ENCODE measurements around the gene ERAS.

ERAS gene

GRCh38 chrX:48806081-48806480, 20.2 kb upstream of the ERAS start:
- H3K4me1 ChIP-seq (ENCODE audit: insufficient read depth, low read length, poor library complexity, severe bottlenecking), result peaks cover 7% of the 10 kb centered on the region
- TF ChIP-seq EZH2phosphoT487 (IDR thresholded peaks at IDR 0.05; ENCODE audit: borderline replicate concordance) (no peak), CTCF (conservative IDR thresholded peaks at IDR 0.05; ENCODE audit: low read length) (0 out of 2 replicates have a peak, but pooled peaks have one; percentile 8)
- no peak overlapping the region for H2AFZ ChIP-seq (ENCODE audit: low read length)
- no peaks in the 10 kb centered on the region for H3F3A ChIP-seq (ENCODE audit: low read depth)
- H3K9me3 ChIP-seq (ENCODE audit: insufficient read depth, low read depth, low read length), result no peaks in the 10 kb centered on the region
- H3K4me3 ChIP-seq (ENCODE audit: low read length, poor library complexity, severe bottlenecking), result no peak overlapping the region
- H3K79me2 ChIP-seq (ENCODE audit: insufficient read depth, low read length), result peaks cover 5% of the 10 kb centered on the region; the same call in 1 of the 2 replicates
- H3K36me3 ChIP-seq (ENCODE audit: insufficient read depth, low read length), result no peaks in the 10 kb centered on the region
- H3K4me2 ChIP-seq (ENCODE audit: low read depth, low read length, poor library complexity, severe bottlenecking), result no peak overlapping the region
- no peaks in the 10 kb centered on the region for H4K20me1 ChIP-seq (ENCODE audit: insufficient read depth, low read length, poor library complexity, severe bottlenecking)
- no peaks in the 10 kb centered on the region for H3K27me3 ChIP-seq (ENCODE audit: insufficient read depth, low read length, poor library complexity, severe bottlenecking)
- no peak overlapping the region for H3K9ac ChIP-seq (ENCODE audit: low read depth, low read length, poor library complexity, severe bottlenecking)
- no peaks in the 10 kb centered on the region for H3K9me2 ChIP-seq (replicated peaks; ENCODE audit: low read depth, low read length)

- no peak for TF ChIP-seq EZH2phosphoT487 (IDR thresholded peaks at IDR 0.05; ENCODE audit: borderline replicate concordance)
- no peak for TF ChIP-seq CTCF (conservative IDR thresholded peaks at IDR 0.05; ENCODE audit: low read length)
- Histone ChIP-seq H3K9me2 (replicated peaks; ENCODE audit: low read depth, low read length) (no peaks in the 10 kb centered on the region), H3K4me3 (ENCODE audit: low read length, poor library complexity, severe bottlenecking) (no peak overlapping the region), H3K4me1 (ENCODE audit: insufficient read depth, low read length, poor library complexity, severe bottlenecking) (no peaks in the 10 kb centered on the region), H3K27me3 (ENCODE audit: insufficient read depth, low read length, poor library complexity, severe bottlenecking) (no peaks in the 10 kb centered on the region), H2AFZ (ENCODE audit: low read length) (no peak overlapping the region), H4K20me1 (ENCODE audit: insufficient read depth, low read length, poor library complexity, severe bottlenecking) (no peaks in the 10 kb centered on the region), H3K9me3 (ENCODE audit: insufficient read depth, low read depth, low read length) (no peaks in the 10 kb centered on the region), H3K79me2 (ENCODE audit: insufficient read depth, low read length) (no peaks in the 10 kb centered on the region), H3K9ac (ENCODE audit: low read depth, low read length, poor library complexity, severe bottlenecking) (no peak overlapping the region), H3K4me2 (ENCODE audit: low read depth, low read length, poor library complexity, severe bottlenecking) (no peak overlapping the region), H3K36me3 (ENCODE audit: insufficient read depth, low read length) (no peaks in the 10 kb centered on the region), H3F3A (ENCODE audit: low read depth) (no peaks in the 10 kb centered on the region)
Observed at GRCh38 chrX:48813644-48814043, 12.7 kb upstream of the ERAS start.

- no peak overlapping the region for H2AFZ ChIP-seq (ENCODE audit: low read length)
- no peaks in the 10 kb centered on the region for H3K9me3 ChIP-seq (ENCODE audit: insufficient read depth, low read depth, low read length)
- no peak overlapping the region for H3K9ac ChIP-seq (ENCODE audit: low read depth, low read length, poor library complexity, severe bottlenecking)
- no peaks in the 10 kb centered on the region for H3F3A ChIP-seq (ENCODE audit: low read depth)
- no peaks in the 10 kb centered on the region for H3K27me3 ChIP-seq (ENCODE audit: insufficient read depth, low read length, poor library complexity, severe bottlenecking)
- H3K36me3 ChIP-seq (ENCODE audit: insufficient read depth, low read length), result no peaks in the 10 kb centered on the region
- H3K4me3 ChIP-seq (ENCODE audit: low read length, poor library complexity, severe bottlenecking), result no peak overlapping the region
- TF ChIP-seq EZH2phosphoT487 (IDR thresholded peaks at IDR 0.05; ENCODE audit: borderline replicate concordance), result no peak
- TF ChIP-seq CTCF (conservative IDR thresholded peaks at IDR 0.05; ENCODE audit: low read length), result no peak
- H4K20me1 ChIP-seq (ENCODE audit: insufficient read depth, low read length, poor library complexity, severe bottlenecking), result no peaks in the 10 kb centered on the region
- H3K79me2 ChIP-seq (ENCODE audit: insufficient read depth, low read length), result no peaks in the 10 kb centered on the region
- no peaks in the 10 kb centered on the region for H3K4me1 ChIP-seq (ENCODE audit: insufficient read depth, low read length, poor library complexity, severe bottlenecking)
- no peak overlapping the region for H3K4me2 ChIP-seq (ENCODE audit: low read depth, low read length, poor library complexity, severe bottlenecking)
- H3K9me2 ChIP-seq (replicated peaks; ENCODE audit: low read depth, low read length), result no peaks in the 10 kb centered on the region
Observed at GRCh38 chrX:48814722-48815121, 11.6 kb upstream of the ERAS start.

Measured in Loucy (cell line).